ENCODE results near the gene DNAAF3.

DNA sequence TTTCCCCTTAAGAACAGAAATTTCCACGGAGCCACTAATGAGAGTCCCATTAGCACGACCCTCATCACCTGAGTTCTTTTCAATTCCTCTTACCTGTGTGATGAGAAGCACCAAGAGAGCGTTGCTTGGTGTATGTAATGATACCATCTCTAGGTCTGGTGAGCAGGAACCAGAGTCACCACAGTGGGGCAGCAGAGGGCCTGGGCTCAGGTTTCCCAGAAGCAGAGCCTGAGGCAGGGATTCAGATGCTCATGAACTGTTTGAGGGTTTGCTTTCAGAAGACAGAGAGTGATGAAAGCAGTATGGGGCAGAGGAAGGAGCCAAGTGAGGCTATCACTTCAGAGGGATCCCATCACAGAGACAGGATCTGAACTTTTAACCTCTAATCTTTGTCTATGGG, 46.0 kb upstream of the DNAAF3 start:
- TF ChIP-seq, protein P1, sequence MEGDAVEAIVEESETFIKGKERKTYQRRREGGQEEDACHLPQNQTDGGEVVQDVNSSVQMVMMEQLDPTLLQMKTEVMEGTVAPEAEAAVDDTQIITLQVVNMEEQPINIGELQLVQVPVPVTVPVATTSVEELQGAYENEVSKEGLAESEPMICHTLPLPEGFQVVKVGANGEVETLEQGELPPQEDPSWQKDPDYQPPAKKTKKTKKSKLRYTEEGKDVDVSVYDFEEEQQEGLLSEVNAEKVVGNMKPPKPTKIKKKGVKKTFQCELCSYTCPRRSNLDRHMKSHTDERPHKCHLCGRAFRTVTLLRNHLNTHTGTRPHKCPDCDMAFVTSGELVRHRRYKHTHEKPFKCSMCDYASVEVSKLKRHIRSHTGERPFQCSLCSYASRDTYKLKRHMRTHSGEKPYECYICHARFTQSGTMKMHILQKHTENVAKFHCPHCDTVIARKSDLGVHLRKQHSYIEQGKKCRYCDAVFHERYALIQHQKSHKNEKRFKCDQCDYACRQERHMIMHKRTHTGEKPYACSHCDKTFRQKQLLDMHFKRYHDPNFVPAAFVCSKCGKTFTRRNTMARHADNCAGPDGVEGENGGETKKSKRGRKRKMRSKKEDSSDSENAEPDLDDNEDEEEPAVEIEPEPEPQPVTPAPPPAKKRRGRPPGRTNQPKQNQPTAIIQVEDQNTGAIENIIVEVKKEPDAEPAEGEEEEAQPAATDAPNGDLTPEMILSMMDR (IDR thresholded peaks at IDR 0.05): no peak
- TF ChIP-seq POLR2A (IDR thresholded peaks at IDR 0.05): no peak
